Mesothelial cell of epicardium (in vitro differentiated cells): Measurements from ENCODE around the gene KLRC4. TPM values are rescaled to one million over a fixed set of nuclear protein-coding genes. Genes with fewer than 3 reads are reported as not detected.
"Not testable (repeated sequence)": the region's sequence is repeated elsewhere in the genome, so short reads cannot be mapped to it uniquely, and the experiment has no call there.

Experiments used
- DNase-seq, 2 experiments: peaks; one replicate each; pipeline ENCODE4 v3.0.0; 2021; ENCODE audit warnings: low spot score in 2 of 2; ENCODE audit not compliant: unreplicated experiment in 2 of 2
- H3K27ac Mint-ChIP-seq: 2 replicates; pipeline ENCODE4 v1.8.0; 2021; ENCODE audit warnings: mixed read lengths
- H3K27me3 Mint-ChIP-seq: 2 replicates; pipeline ENCODE4 v1.8.0; 2021; ENCODE audit warnings: low read depth, mixed read lengths
- H3K36me3 Mint-ChIP-seq: 2 replicates; pipeline ENCODE4 v1.8.0; 2021; ENCODE audit warnings: mixed read lengths
- H3K4me1 Mint-ChIP-seq: 2 replicates; pipeline ENCODE4 v1.8.0; 2021; ENCODE audit warnings: mixed read lengths
- H3K4me3 Mint-ChIP-seq: 2 replicates; pipeline ENCODE4 v1.8.0; 2021; ENCODE audit warnings: mild to moderate bottlenecking, moderate library complexity, mixed read lengths
- H3K9me3 Mint-ChIP-seq: 2 replicates; pipeline ENCODE4 v1.8.0; 2021; ENCODE audit warnings: mixed read lengths
- total RNA-seq: library from RNA; stranded (reverse); gene quantifications from 3 replicates; pipeline ENCODE4 v1.2.1, GENCODE V29; 2021
- TF ChIP-seq, protein P1 (sequence below): fragments of 200-600 bp; sonication (generic); IDR thresholded peaks from one replicate; pipeline ENCODE4 v1.5.0; 2021; ENCODE audit warnings: antibody characterized with exemption; ENCODE audit not compliant: unreplicated experiment

Gene KLRC4
- total RNA-seq, 1 donor from 2014 or later, result not detected

DNA sequence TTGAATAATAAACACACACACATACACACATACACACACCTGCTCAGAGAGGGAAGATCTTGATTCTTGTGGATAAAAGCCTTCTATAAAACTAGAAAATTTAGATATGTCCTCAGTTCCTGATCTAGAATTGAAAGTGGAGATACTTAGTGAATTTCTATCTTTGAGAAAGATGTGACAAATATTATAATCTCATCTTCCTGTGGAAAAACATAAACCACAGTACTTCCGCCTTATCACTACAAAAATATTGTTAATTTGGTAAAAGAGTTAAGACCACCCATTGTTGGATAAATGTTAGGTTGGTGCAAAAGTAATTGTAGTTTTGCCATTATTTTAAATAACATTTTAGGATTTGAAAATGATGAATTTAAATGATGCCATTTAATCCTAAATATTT lies 19.7 kb downstream of the KLRC4 start, which contains the start of gene KLRK1:
KLRK1 (minus strand) TSS at position 138 of the 400 bp plus-strand sequence. CDS start 1,231 bp downstream, outside the sequence.
- Mint-ChIP-seq H3K9me3 (peaks cover 2% of the 10 kb centered on the region), H3K27ac (no peak within 1 kb of the TSS), H3K27me3 (no peaks in the 10 kb centered on the region), H3K36me3 (no peaks in the 10 kb centered on the region), H3K4me3 (no peak within 1 kb of the TSS), H3K4me1 (peaks cover 9% of the 10 kb centered on the region)
- TF ChIP-seq, protein P1, sequence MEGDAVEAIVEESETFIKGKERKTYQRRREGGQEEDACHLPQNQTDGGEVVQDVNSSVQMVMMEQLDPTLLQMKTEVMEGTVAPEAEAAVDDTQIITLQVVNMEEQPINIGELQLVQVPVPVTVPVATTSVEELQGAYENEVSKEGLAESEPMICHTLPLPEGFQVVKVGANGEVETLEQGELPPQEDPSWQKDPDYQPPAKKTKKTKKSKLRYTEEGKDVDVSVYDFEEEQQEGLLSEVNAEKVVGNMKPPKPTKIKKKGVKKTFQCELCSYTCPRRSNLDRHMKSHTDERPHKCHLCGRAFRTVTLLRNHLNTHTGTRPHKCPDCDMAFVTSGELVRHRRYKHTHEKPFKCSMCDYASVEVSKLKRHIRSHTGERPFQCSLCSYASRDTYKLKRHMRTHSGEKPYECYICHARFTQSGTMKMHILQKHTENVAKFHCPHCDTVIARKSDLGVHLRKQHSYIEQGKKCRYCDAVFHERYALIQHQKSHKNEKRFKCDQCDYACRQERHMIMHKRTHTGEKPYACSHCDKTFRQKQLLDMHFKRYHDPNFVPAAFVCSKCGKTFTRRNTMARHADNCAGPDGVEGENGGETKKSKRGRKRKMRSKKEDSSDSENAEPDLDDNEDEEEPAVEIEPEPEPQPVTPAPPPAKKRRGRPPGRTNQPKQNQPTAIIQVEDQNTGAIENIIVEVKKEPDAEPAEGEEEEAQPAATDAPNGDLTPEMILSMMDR, result no peak
- DNase-seq, result no peak

DNA sequence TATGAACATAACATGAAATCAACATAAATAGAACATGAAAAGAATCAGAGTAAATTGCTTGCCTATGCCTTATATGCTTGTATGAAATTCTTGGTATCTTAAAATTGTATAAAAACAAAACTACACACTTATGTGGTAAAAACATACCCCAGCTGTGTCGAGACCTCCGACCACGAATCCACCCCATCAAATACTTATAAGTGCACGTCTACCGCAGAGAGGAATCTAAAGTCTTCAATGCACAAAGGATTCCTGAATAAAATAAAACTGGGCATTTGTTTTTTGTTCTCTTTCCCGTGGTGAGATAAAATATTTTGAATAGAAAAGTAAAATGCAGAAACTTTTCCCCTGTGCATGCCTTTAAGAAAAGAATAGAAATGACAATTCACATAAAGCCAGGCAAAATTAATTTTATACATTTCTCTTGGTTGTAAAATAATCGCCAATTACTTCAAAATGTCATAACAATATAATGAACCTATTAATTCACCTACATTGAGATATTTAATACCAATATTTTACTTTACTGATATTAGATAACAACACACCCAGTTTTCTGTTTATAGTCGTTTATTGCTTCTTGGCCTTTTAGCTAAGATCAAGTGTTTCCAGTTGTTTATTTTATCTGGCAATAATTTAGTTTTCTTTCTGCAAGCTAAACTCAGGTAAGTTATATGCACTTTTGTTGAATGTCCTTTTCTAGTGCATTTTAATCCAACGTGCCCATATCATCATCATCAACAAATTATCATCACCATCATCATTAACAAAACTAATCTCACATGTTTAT lies 20.7 kb downstream of the KLRC4 start:
- no peak overlapping the region for H3K27ac Mint-ChIP-seq
- TF ChIP-seq, protein P1, result no peak

DNA sequence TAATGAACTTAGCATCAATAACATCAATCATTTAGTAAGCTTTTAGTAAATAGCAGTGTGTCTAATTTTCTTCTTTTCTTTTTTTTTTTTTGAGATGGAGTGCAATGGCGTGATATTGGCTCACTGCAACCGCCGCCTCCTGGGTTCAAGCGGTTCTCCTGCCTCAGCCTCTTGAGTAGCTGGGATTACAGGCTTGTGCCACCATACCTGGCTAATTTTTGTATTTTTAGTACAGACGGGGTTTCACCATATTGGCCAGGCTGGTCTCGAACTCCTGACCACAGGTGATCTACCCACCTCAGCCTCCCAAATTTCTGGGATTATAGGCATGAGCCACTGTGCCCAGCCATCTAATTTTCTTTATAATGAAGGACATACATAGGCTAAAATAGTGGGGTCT lies 22.1 kb downstream of the KLRC4 start:
- not testable (repeated sequence) for DNase-seq, H3K4me3 Mint-ChIP-seq, H3K27ac Mint-ChIP-seq, H3K4me1 Mint-ChIP-seq, H3K27me3 Mint-ChIP-seq
- Mint-ChIP-seq H3K36me3 (peaks cover 18% of the 10 kb centered on the region), H3K9me3 (peaks cover 24% of the 10 kb centered on the region)

More for the DNA sequence above, 20.7 kb downstream of the KLRC4 start:
- Mint-ChIP-seq H3K27me3 (no peaks in the 10 kb centered on the region), H3K36me3 (peaks cover 8% of the 10 kb centered on the region), H3K4me1 (no peaks in the 10 kb centered on the region), H3K4me3 (no peak overlapping the region), H3K9me3 (peaks cover 12% of the 10 kb centered on the region)
- no peak for DNase-seq

DNA sequence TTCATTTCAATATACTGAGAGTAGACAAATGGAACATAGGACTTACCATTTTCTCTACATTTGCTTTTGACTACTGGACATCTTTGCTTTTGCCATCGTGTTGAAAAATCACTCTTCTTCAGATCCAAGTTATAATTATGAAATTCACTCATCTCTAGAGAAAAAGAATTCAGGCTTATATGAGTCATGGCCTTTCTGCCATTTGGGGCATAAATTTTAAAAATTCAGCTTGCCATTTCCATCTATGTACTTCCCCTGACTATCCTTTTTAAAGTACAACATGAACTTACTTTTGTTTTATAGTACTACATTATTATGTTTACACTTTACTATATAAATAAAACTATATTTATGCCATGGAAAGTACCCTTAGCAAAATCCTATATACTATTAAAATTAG lies 22.7 kb downstream of the KLRC4 start:
- no peaks in the 10 kb centered on the region for H3K4me1 Mint-ChIP-seq
- no peak overlapping the region for H3K4me3 Mint-ChIP-seq
- no peak for DNase-seq
- TF ChIP-seq, protein P1, result no peak
- H3K27me3 Mint-ChIP-seq, result no peaks in the 10 kb centered on the region
- peaks cover 24% of the 10 kb centered on the region for H3K36me3 Mint-ChIP-seq
- H3K9me3 Mint-ChIP-seq, result peaks cover 24% of the 10 kb centered on the region
- H3K27ac Mint-ChIP-seq, result no peak overlapping the region

DNA sequence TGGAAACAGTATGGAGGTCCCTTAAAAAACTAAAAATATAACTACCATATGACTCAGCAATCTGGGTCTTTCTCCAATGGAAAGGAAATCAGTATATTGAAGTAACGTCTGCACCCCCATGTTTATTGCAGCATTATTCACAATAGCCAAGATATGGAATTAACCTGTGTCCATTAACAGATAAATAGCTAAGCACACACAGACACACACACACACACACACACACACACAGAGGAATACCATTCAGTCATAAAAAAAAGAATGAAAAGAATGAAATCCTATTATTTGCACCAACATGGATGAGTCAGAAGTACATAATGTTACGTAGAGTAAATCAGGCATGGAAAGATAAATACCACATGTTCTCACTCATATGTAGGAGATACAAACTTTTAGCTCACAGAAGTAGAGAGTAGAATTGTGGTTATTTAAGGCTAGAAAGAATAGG lies 24.4 kb downstream of the KLRC4 start:
- Mint-ChIP-seq H3K4me1 (no peaks in the 10 kb centered on the region), H3K9me3 (peaks cover 29% of the 10 kb centered on the region), H3K27ac (no peak overlapping the region), H3K4me3 (no peak overlapping the region), H3K27me3 (no peaks in the 10 kb centered on the region), H3K36me3 (peaks cover 41% of the 10 kb centered on the region)
- no peak for DNase-seq
- TF ChIP-seq, protein P1, result no peak

DNA sequence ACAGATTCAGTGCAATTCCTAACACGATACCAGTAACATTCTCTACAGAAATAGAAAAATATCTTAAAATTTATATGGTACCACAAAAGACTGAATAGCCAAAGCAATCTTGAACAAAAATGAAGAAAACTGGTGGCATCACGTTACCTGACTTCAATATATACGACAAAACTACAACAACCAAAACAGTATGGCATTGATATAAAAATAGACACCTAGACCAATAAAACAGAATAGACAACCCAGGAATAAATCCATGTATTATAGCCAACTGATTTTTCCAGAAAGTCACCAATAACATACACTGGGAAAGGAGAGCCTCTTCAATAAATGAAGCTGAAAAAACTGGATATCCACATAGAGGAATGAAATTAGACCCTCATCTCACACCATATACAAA lies 25.4 kb downstream of the KLRC4 start:
- no peak for DNase-seq
- H3K27me3 Mint-ChIP-seq, result no peaks in the 10 kb centered on the region
- H3K4me3 Mint-ChIP-seq, result no peak overlapping the region
- no peaks in the 10 kb centered on the region for H3K4me1 Mint-ChIP-seq
- TF ChIP-seq, protein P1, result no peak
- peaks cover 45% of the 10 kb centered on the region for H3K36me3 Mint-ChIP-seq
- peaks cover 29% of the 10 kb centered on the region for H3K9me3 Mint-ChIP-seq
- H3K27ac Mint-ChIP-seq, result no peak overlapping the region
